SK-N-MC (cell line): Measurements from ENCODE around the gene MAPK8.

Source experiments
- EZH2 ChIP-seq: fragments of 200-600 bp; sonication (generic); IDR thresholded peaks from one replicate; pipeline ENCODE4 v1.6.1; 2017; ENCODE audit warnings: antibody characterized with exemption
- FOXP2 ChIP-seq: optimal IDR thresholded peaks from 2 replicates; pipeline ENCODE3; 2011; ENCODE audit warnings: mild to moderate bottlenecking, moderate library complexity; ENCODE audit not compliant: insufficient read depth; ENCODE audit errors: extremely low read length, control extremely low read depth
- POLR2AphosphoS5 ChIP-seq: IDR thresholded peaks from 2 replicates; pipeline ENCODE4 v1.6.1; 2012; ENCODE audit warnings: mild to moderate bottlenecking, low read depth, low read length, borderline replicate concordance

DNA sequence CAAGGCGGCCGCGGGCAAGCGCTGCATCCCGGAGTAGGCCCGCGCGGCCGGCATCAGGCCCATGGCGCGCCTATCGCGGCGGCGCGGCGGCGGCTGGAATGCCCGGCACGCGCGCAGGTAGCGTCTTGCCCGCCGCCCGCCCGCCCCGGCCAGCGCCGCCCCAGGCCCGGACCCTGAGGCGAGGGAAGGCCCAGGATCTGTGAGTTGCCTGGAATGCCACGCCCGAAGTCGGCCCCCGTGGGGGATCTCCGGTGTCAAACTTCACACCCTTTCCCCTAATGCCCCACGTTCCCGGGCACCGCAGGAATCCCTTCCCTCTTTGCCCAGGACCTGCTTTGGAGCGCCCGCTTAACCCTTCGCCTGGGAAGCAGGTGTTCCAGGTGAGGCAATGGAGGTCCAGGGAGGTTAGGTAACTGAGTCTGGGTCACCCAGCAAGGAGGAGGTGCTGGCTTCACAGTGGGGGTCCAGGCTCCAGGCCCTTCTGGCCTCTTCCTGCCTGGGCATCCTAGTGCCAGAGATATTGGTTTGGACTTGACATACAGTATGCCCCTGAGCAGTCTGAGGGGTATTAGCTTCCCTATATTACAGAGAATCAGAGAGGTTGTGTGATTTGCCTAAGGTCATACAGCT is 160.2 kb downstream of the MAPK8 start:
- TF ChIP-seq POLR2AphosphoS5 (no peak), EZH2 (no peak), FOXP2 (no peak)
